Karpas-422 (cell line): ENCODE data around the gene REXO5. TPM values are rescaled to one million over a fixed set of nuclear protein-coding genes. Genes with fewer than 3 reads are reported as not detected.
"Not testable (repeated sequence)": the region's sequence is repeated elsewhere in the genome, so short reads cannot be mapped to it uniquely, and the experiment has no call there.

Experiments
- DNase-seq: peaks from one replicate; pipeline ENCODE4 v3.0.0-alpha.2; 2015
- H2AFZ ChIP-seq: fragments of 200-600 bp; sonication (generic); 2 replicates; pipeline ENCODE4 v1.6.1; 2014; ENCODE audit warnings: antibody characterized with exemption, low read length, mixed read lengths
- H3K27ac ChIP-seq: fragments of 200-600 bp; sonication (generic); 2 replicates; pipeline ENCODE4 v1.5.1; 2014; ENCODE audit warnings: mild to moderate bottlenecking, low read length, moderate library complexity
- H3K27me3 ChIP-seq: fragments of 200-600 bp; sonication (generic); 2 replicates; pipeline ENCODE4 v1.6.1; 2014; ENCODE audit warnings: low read length, mixed read lengths
- H3K36me3 ChIP-seq: fragments of 200-600 bp; sonication (generic); 2 replicates; pipeline ENCODE4 v1.6.1; 2014; ENCODE audit warnings: low read length, mixed read lengths; ENCODE audit not compliant: insufficient read depth
- H3K4me1 ChIP-seq: fragments of 200-600 bp; sonication (generic); 2 replicates; pipeline ENCODE4 v1.6.1; 2014; ENCODE audit warnings: mild to moderate bottlenecking, low read length, mixed read lengths
- H3K4me2 ChIP-seq: fragments of 200-600 bp; sonication (generic); 2 replicates; pipeline ENCODE4 v1.6.1; 2014; ENCODE audit warnings: low read length, low read depth, mild to moderate bottlenecking; ENCODE audit not compliant: poor library complexity, severe bottlenecking
- H3K4me3 ChIP-seq: fragments of 200-600 bp; sonication (generic); 2 replicates; pipeline ENCODE4 v1.5.1; 2014; ENCODE audit warnings: mild to moderate bottlenecking, antibody characterized with exemption, low read length, mixed read lengths
- H3K79me2 ChIP-seq: fragments of 200-600 bp; sonication (generic); 2 replicates; pipeline ENCODE4 v1.6.1; 2014; ENCODE audit warnings: mild to moderate bottlenecking, low read length, mixed read lengths
- H3K9ac ChIP-seq: fragments of 200-600 bp; sonication (generic); 2 replicates; pipeline ENCODE4 v1.6.0; 2014; ENCODE audit warnings: low read length
- H3K9me2 ChIP-seq: fragments of 200-600 bp; sonication (generic), shearing (Covaris generic); replicated peaks from 2 replicates; pipeline ENCODE4 v1.6.0; 2014; ENCODE audit warnings: mild to moderate bottlenecking, low read length, moderate library complexity; ENCODE audit not compliant: insufficient read depth
- H3K9me3 ChIP-seq: fragments of 300-700, 200-600 bp; sonication (generic); 2 replicates; pipeline ENCODE4 v1.6.1; 2014; ENCODE audit warnings: low read length, mixed read lengths
- H4K20me1 ChIP-seq: fragments of 200-600 bp; sonication (generic); 2 replicates; pipeline ENCODE4 v1.6.1; 2014; ENCODE audit warnings: mild to moderate bottlenecking, antibody characterized with exemption, low read length, low read depth; ENCODE audit not compliant: insufficient read depth
- total RNA-seq: library from RNA; depleted of rRNA; stranded (reverse); fragments of >200 nt; shearing (Covaris generic); gene quantifications from 2 replicates; pipeline ENCODE4 v1.2.3, GENCODE V29; 2014; ENCODE audit warnings: low replicate concordance

The REXO5 gene
- total RNA-seq, 1 experiment from 2014 or later = 13.9 TPM

DNA sequence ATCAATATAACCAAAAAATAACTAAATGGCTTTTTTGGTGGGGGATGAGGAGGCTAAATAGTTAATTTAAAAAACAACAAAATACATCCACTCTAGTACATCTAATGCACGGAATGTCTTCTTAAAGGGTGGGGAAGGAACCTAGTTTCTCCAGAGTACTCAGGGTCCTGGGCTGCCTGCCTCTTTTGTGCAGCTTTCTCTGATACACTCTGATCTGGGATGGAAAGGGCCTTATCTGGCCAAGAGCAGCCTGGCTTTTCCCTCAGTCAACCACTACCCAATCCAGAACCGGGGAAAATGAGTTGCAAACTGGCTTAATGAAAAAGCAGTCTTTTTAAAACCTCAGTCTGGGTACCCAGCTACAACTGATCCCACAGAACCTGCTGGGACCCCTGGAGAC lies 51.0 kb downstream of the REXO5 start:
- Histone ChIP-seq H3K4me2 (no peak overlapping the region), H3K9ac (no peak overlapping the region), H2AFZ (no peak overlapping the region), H3K9me2 (no peaks in the 10 kb centered on the region), H3K79me2 (no peaks in the 10 kb centered on the region; the same call in 1 of the 2 replicates), H3K4me1 (no peaks in the 10 kb centered on the region), H3K36me3 (no peaks in the 10 kb centered on the region), H4K20me1 (no peaks in the 10 kb centered on the region), H3K9me3 (no peaks in the 10 kb centered on the region), H3K27me3 (no peaks in the 10 kb centered on the region), H3K27ac (no peak overlapping the region), H3K4me3 (no peak overlapping the region)
- DNase-seq = no peak

GRCh38 chr16:20859229-20859628 lies 52.9 kb downstream of the REXO5 start:
- DNase-seq = no peak
- Histone ChIP-seq H3K9me3 (no peaks in the 10 kb centered on the region), H3K4me3 (no peak overlapping the region), H2AFZ (no peak overlapping the region), H3K27me3 (no peaks in the 10 kb centered on the region), H4K20me1 (no peaks in the 10 kb centered on the region), H3K36me3 (no peaks in the 10 kb centered on the region), H3K9ac (no peak overlapping the region), H3K27ac (no peak overlapping the region), H3K79me2 (peaks cover 18% of the 10 kb centered on the region), H3K4me2 (no peak overlapping the region), H3K4me1 (no peaks in the 10 kb centered on the region), H3K9me2 (no peaks in the 10 kb centered on the region)

- Histone ChIP-seq H4K20me1 (no peaks in the 10 kb centered on the region), H3K9me2 (no peaks in the 10 kb centered on the region), H3K27ac (no peak overlapping the region), H3K9me3 (no peaks in the 10 kb centered on the region), H3K9ac (no peak overlapping the region), H3K4me2 (no peak overlapping the region), H3K36me3 (no peaks in the 10 kb centered on the region), H2AFZ (no peak overlapping the region), H3K79me2 (peaks cover 23% of the 10 kb centered on the region), H3K4me3 (no peak overlapping the region), H3K27me3 (no peaks in the 10 kb centered on the region), H3K4me1 (0 out of 2 replicates have a peak, but pooled peaks cover 2% of the 10 kb centered on the region)
- DNase-seq = no peak
These were observed 53.4 kb downstream of the REXO5 start for GRCh38 chr16:20859699-20860098.

GRCh38 chr16:20860361-20860760 lies 54.0 kb downstream of the REXO5 start:
- Histone ChIP-seq H3K27me3 (no peaks in the 10 kb centered on the region), H3K79me2 (peaks cover 28% of the 10 kb centered on the region), H2AFZ (no peak overlapping the region), H3K9me2 (no peaks in the 10 kb centered on the region), H3K4me3 (no peak overlapping the region), H3K36me3 (no peaks in the 10 kb centered on the region), H3K27ac (no peak overlapping the region), H4K20me1 (no peaks in the 10 kb centered on the region), H3K9ac (no peak overlapping the region), H3K4me2 (no peak overlapping the region), H3K4me1 (0 out of 2 replicates have a peak, but pooled peaks cover 2% of the 10 kb centered on the region), H3K9me3 (no peaks in the 10 kb centered on the region)
- DNase-seq = no peak

GRCh38 chr16:20860995-20861394 lies 54.7 kb downstream of the REXO5 start:
- not testable (repeated sequence) for H3K4me3 ChIP-seq, H3K36me3 ChIP-seq, H3K27me3 ChIP-seq, H3K9me2 ChIP-seq, H4K20me1 ChIP-seq, H2AFZ ChIP-seq, H3K27ac ChIP-seq, H3K9ac ChIP-seq, H3K9me3 ChIP-seq, H3K4me1 ChIP-seq, H3K4me2 ChIP-seq, DNase-seq
- H3K79me2 ChIP-seq = peaks cover 34% of the 10 kb centered on the region

DNA sequence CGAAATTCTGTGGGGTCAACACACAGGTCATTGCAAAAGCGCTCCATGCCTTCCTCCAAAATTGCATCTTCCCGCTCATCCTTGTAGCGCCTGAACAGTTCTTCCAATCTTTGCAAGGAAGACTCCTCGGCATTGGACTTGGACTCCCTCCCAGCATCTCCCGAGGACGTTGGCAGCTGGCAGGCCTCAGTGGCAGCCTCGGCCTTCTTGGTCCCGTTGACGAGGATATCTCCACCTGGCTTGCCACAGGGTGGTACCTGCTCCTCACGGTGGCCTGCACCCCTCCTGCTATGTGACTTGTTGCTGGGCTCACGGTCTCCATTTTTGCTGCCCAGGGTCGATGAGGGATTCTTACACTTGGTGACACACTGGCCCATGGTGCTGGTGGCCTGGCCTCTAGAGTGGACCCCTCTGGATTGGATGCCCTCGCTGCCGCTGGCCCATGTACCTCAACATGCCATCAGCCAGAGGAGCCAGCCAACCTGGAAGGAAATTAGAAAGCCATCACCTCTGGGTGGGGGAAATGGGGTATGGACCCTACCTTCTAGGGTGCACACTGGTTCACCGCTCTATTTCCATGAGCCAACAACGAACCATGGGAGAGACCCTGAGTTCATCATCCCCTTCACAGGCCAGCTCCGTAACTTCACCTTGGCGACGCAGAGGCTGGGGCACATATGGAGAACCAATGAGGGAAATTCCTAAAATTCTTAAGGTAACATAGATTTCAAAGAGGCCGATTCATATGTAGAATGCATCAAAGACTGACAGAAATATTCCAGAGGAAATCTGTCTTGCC lies 56.0 kb downstream of the REXO5 start:
- Histone ChIP-seq H3K27me3 (no peaks in the 10 kb centered on the region), H3K27ac (no peak overlapping the region), H2AFZ (no peak overlapping the region), H3K4me3 (no peak overlapping the region), H3K79me2 (peaks cover 48% of the 10 kb centered on the region), H3K9me3 (no peaks in the 10 kb centered on the region), H4K20me1 (no peaks in the 10 kb centered on the region), H3K4me1 (0 out of 2 replicates have a peak, but pooled peaks cover 2% of the 10 kb centered on the region), H3K9me2 (no peaks in the 10 kb centered on the region), H3K4me2 (no peak overlapping the region), H3K9ac (no peak overlapping the region), H3K36me3 (no peaks in the 10 kb centered on the region)
- no peak for DNase-seq

DNA sequence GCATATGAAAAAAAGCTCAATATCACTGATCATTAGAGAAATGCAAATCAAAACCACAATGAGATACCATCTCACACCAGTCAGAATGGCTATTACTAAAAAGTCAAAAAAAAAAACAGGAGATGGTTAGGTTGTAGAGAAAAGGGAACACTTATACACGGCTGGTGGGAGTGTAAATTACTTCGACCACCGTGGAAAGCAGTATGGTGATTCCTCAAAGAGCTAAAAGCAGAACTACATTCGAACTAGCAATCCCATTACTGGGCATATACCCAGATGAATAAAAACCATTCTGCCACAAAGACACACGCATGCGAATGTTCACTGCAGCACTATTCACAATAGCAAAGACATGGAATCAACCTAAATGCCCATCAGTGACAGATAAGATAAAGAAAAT lies 58.0 kb downstream of the REXO5 start:
- not testable (repeated sequence) for H3K36me3 ChIP-seq, H4K20me1 ChIP-seq, H3K27me3 ChIP-seq, H3K9me2 ChIP-seq, H3K4me3 ChIP-seq, H3K9me3 ChIP-seq, H3K9ac ChIP-seq, H3K27ac ChIP-seq, H3K4me2 ChIP-seq, H3K4me1 ChIP-seq, DNase-seq, H2AFZ ChIP-seq
- H3K79me2 ChIP-seq = peaks cover 68% of the 10 kb centered on the region

GRCh38 chr16:20865420-20866131 lies 59.2 kb downstream of the REXO5 start:
- H3K9me2 ChIP-seq = no peaks in the 10 kb centered on the region
- H3K4me3 ChIP-seq = no peak overlapping the region
- H2AFZ ChIP-seq = no peak overlapping the region
- H3K36me3 ChIP-seq = no peaks in the 10 kb centered on the region
- H3K9me3 ChIP-seq = no peaks in the 10 kb centered on the region
- no peak overlapping the region for H3K4me2 ChIP-seq
- no peak overlapping the region for H3K27ac ChIP-seq
- peaks cover 77% of the 10 kb centered on the region for H3K79me2 ChIP-seq
- no peaks in the 10 kb centered on the region for H3K27me3 ChIP-seq
- 0 out of 2 replicates have a peak, but pooled peaks cover 2% of the 10 kb centered on the region for H3K4me1 ChIP-seq
- no peaks in the 10 kb centered on the region for H4K20me1 ChIP-seq
- DNase-seq = no peak
- H3K9ac ChIP-seq = no peak overlapping the region
